Caco-2 (cell line): ENCODE data around the gene ZNF597. TPM values are rescaled to one million over a fixed set of nuclear protein-coding genes. Genes with fewer than 3 reads are reported as not detected.

Experiments
- BruUV-seq: library from RNA; stranded (reverse); fragments of 400-500 nt; replicated peaks from 2 replicates; lab custom pipeline; 2021; lab: Mats Ljungman, UMichigan
- CTCF ChIA-PET: fragments of 300-600 bp; sonication (Branson Sonifier 250); formaldehyde crosslinking; loops from one replicate; lab custom pipeline; 2022; ENCODE audit warnings: antibody characterized with exemption; lab: Charles Lee
- POLR2A ChIA-PET: fragments of 300-600 bp; sonication (Branson Sonifier 250); formaldehyde crosslinking; loops from one replicate; lab custom pipeline; 2022; ENCODE audit warnings: antibody characterized with exemption; lab: Charles Lee
- DNase-seq, 2 experiments: peaks; one replicate each; pipeline versions ENCODE4 v3.0.0 to v3.0.0-alpha.2; 2020 to 2022
- H3K27me3 ChIP-seq: replicated peaks from 2 replicates; pipeline ENCODE4 v1.6.0; 2011; ENCODE audit warnings: low read length; ENCODE audit not compliant: control insufficient read depth, insufficient read depth
- H3K36me3 ChIP-seq: 2 replicates; pipeline ENCODE4 v1.5.1; 2011; ENCODE audit warnings: low read length; ENCODE audit not compliant: control insufficient read depth, insufficient read depth
- H3K4me1 ChIP-seq: fragments of 250-450 bp; sonication (Bioruptor Pico); 2 replicates; pipeline ENCODE4 v1.5.1; 2020; ENCODE audit warnings: mild to moderate bottlenecking
- H3K4me3 ChIP-seq: 2 replicates; pipeline ENCODE4 v1.5.1; 2011; ENCODE audit warnings: low read depth, mild to moderate bottlenecking, control low read depth, low read length
- H3K9me3 ChIP-seq: fragments of 250-450 bp; sonication (Bioruptor Pico); 2 replicates; pipeline ENCODE4 v1.5.1; 2020; ENCODE audit warnings: mild to moderate bottlenecking, moderate library complexity
- H3K27ac Mint-ChIP-seq: one replicate; pipeline ENCODE4 v1.8.0; 2022; ENCODE audit warnings: mixed read lengths; ENCODE audit not compliant: unreplicated experiment
- H3K27me3 Mint-ChIP-seq: one replicate; pipeline ENCODE4 v1.8.0; 2022; ENCODE audit warnings: mixed read lengths; ENCODE audit not compliant: insufficient read depth, unreplicated experiment
- H3K36me3 Mint-ChIP-seq: one replicate; pipeline ENCODE4 v1.8.0; 2022; ENCODE audit warnings: mild to moderate bottlenecking, mixed read lengths; ENCODE audit not compliant: insufficient read depth, unreplicated experiment
- H3K4me1 Mint-ChIP-seq: one replicate; pipeline ENCODE4 v1.8.0; 2022; ENCODE audit warnings: low read depth, mixed read lengths; ENCODE audit not compliant: unreplicated experiment
- H3K4me3 Mint-ChIP-seq: one replicate; pipeline ENCODE4 v1.8.0; 2022; ENCODE audit warnings: mild to moderate bottlenecking, moderate library complexity, mixed read lengths; ENCODE audit not compliant: unreplicated experiment
- H3K9me3 Mint-ChIP-seq: one replicate; pipeline ENCODE4 v1.8.0; 2022; ENCODE audit warnings: mixed read lengths; ENCODE audit not compliant: unreplicated experiment
- intact Hi-C: fragments of 100-400 bp; cut with micrococcal nuclease; formaldehyde crosslinking; loops from one replicate; pipeline ENCODE4 v1.10.0; 2022; ENCODE audit not compliant: unreplicated experiment
- total RNA-seq: library from RNA; stranded (reverse); gene quantifications from 2 replicates; pipeline ENCODE4 v1.2.3, GENCODE V29; 2022
- TF ChIP-seq, protein P1 (sequence below), 2 experiments: fragments of 200-600 bp in 1 of 2; IDR thresholded peaks; 1 replicate in 1 of 2; 2 replicates in 1 of 2; pipeline versions ENCODE4 v1.5.1 to v1.8.0; 2011 to 2022; ENCODE audit warnings: antibody characterized with exemption in 1 of 2, control low read depth in 1 of 2, inconsistent platforms in 1 of 2, low read depth in 1 of 2, low read length in 1 of 2, mild to moderate bottlenecking in 1 of 2, moderate library complexity in 1 of 2; ENCODE audit not compliant: insufficient read depth in 1 of 2, severe bottlenecking in 1 of 2, unreplicated experiment in 1 of 2

Gene ZNF597
- total RNA-seq, 1 experiment from 2014 or later, result 3.8 TPM

GRCh38 chr16:3480901-3481695 is 37.8 kb upstream of the ZNF597 start:
- peaks cover 84% of the 10 kb centered on the region for H3K36me3 Mint-ChIP-seq

DNA sequence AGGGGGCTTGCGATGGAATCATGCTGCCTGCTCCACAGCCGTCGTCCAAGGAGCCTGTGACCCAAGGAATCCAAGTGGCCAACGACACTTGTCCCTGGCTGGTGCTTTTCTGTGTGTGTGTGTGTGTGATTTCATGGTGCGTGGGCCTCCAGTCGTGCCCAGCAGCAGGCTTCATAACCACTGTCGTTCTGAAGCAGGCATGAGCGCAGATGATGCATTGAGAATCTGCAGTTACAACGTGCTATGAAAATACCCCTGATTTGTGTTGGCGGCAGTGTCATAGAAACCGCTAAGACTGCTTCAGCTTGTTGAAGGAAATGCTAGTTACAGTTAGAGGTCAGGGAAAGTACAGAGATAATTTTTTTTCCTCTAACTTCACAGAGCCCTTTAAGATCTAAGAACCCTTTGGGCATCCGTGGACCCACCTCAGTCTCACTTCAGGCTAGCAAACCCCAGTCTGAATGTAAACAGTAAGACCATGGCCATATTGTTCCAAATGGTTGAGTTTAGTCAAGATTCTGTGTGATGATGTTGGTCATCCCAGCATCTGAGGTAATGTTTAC is 36.4 kb upstream of the ZNF597 start:
- Mint-ChIP-seq H3K27me3 (no peaks in the 10 kb centered on the region), H3K27ac (no peak overlapping the region), H3K4me1 (peaks cover 5% of the 10 kb centered on the region), H3K9me3 (no peaks in the 10 kb centered on the region), H3K4me3 (no peak overlapping the region), H3K36me3 (peaks cover 86% of the 10 kb centered on the region)
- no peaks in the 10 kb centered on the region for H3K9me3 ChIP-seq
- no peaks in the 10 kb centered on the region; the same call in 1 of the 2 replicates for H3K36me3 ChIP-seq
- TF ChIP-seq, protein P1, sequence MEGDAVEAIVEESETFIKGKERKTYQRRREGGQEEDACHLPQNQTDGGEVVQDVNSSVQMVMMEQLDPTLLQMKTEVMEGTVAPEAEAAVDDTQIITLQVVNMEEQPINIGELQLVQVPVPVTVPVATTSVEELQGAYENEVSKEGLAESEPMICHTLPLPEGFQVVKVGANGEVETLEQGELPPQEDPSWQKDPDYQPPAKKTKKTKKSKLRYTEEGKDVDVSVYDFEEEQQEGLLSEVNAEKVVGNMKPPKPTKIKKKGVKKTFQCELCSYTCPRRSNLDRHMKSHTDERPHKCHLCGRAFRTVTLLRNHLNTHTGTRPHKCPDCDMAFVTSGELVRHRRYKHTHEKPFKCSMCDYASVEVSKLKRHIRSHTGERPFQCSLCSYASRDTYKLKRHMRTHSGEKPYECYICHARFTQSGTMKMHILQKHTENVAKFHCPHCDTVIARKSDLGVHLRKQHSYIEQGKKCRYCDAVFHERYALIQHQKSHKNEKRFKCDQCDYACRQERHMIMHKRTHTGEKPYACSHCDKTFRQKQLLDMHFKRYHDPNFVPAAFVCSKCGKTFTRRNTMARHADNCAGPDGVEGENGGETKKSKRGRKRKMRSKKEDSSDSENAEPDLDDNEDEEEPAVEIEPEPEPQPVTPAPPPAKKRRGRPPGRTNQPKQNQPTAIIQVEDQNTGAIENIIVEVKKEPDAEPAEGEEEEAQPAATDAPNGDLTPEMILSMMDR (IDR thresholded peaks at IDR 0.05; ENCODE audit: insufficient read depth in 1 of 2, low read depth in 1 of 2, low read length in 1 of 2, severe bottlenecking in 1 of 2, unreplicated experiment in 1 of 2), result no peak
- intact Hi-C loops, result no loop called here
- no peaks in the 10 kb centered on the region for H3K27me3 ChIP-seq
- no TSS peak for BruUV-seq
- no peak overlapping the region for H3K4me3 ChIP-seq
- no peak for DNase-seq
- no peaks in the 10 kb centered on the region for H3K4me1 ChIP-seq
- CTCF ChIA-PET, result no interaction called here
- POLR2A ChIA-PET, result no interaction called here

More at GRCh38 chr16:3480901-3481695, 37.8 kb upstream of the ZNF597 start:
- Mint-ChIP-seq H3K27ac (no peak overlapping the region), H3K4me3 (no peak overlapping the region), H3K9me3 (no peaks in the 10 kb centered on the region), H3K4me1 (no peaks in the 10 kb centered on the region), H3K27me3 (no peaks in the 10 kb centered on the region)
- CTCF ChIA-PET, result no interaction called here
- DNase-seq, result no peak
- Histone ChIP-seq H3K4me3 (no peak overlapping the region), H3K9me3 (no peaks in the 10 kb centered on the region), H3K27me3 (no peaks in the 10 kb centered on the region), H3K4me1 (no peaks in the 10 kb centered on the region), H3K36me3 (peaks cover 3% of the 10 kb centered on the region)
- TF ChIP-seq, protein P1 (IDR thresholded peaks at IDR 0.05; ENCODE audit: insufficient read depth in 1 of 2, low read depth in 1 of 2, low read length in 1 of 2, severe bottlenecking in 1 of 2, unreplicated experiment in 1 of 2), result no peak
- POLR2A ChIA-PET, result no interaction called here
- no TSS peak for BruUV-seq
- intact Hi-C loops, result no loop called here

GRCh38 chr16:3478242-3478925 is 35.1 kb upstream of the ZNF597 start:
- ChIA-PET CTCF (no interaction called here), POLR2A (no interaction called here)
- H3K4me3 ChIP-seq, result no peak overlapping the region
- no peaks in the 10 kb centered on the region for H3K9me3 Mint-ChIP-seq
- DNase-seq, result no peak
- peaks cover 76% of the 10 kb centered on the region for H3K36me3 Mint-ChIP-seq
- H3K27ac Mint-ChIP-seq, result no peak overlapping the region
- no peaks in the 10 kb centered on the region; the same call in 1 of the 2 replicates for H3K36me3 ChIP-seq
- peaks cover 5% of the 10 kb centered on the region for H3K4me1 Mint-ChIP-seq
- no peaks in the 10 kb centered on the region for H3K9me3 ChIP-seq
- intact Hi-C loops, result no loop called here
- H3K4me3 Mint-ChIP-seq, result no peak overlapping the region
- TF ChIP-seq, protein P1 (IDR thresholded peaks at IDR 0.05; ENCODE audit: insufficient read depth in 1 of 2, low read depth in 1 of 2, low read length in 1 of 2, severe bottlenecking in 1 of 2, unreplicated experiment in 1 of 2), result no peak
- no peaks in the 10 kb centered on the region for H3K27me3 ChIP-seq
- no peaks in the 10 kb centered on the region for H3K27me3 Mint-ChIP-seq
- no peaks in the 10 kb centered on the region for H3K4me1 ChIP-seq
- no TSS peak for BruUV-seq
